ENCODE results near the gene SETD1A.

The SETD1A gene

GRCh38 chr16:30957456-30958174 lies at the start of gene SETD1A:
Gene SETD1A, plus strand, starts transcription at chr16:30957754. Its CDS starts 978 bp downstream, at chr16:30958732.
- DNase-seq (ENCODE audit: low read depth, low spot score), result peak; percentile 94

GRCh38 chr16:30910427-30911029 lies 47.0 kb upstream of the SETD1A start:
- no peak for DNase-seq (ENCODE audit: low read depth, low spot score)

DNA sequence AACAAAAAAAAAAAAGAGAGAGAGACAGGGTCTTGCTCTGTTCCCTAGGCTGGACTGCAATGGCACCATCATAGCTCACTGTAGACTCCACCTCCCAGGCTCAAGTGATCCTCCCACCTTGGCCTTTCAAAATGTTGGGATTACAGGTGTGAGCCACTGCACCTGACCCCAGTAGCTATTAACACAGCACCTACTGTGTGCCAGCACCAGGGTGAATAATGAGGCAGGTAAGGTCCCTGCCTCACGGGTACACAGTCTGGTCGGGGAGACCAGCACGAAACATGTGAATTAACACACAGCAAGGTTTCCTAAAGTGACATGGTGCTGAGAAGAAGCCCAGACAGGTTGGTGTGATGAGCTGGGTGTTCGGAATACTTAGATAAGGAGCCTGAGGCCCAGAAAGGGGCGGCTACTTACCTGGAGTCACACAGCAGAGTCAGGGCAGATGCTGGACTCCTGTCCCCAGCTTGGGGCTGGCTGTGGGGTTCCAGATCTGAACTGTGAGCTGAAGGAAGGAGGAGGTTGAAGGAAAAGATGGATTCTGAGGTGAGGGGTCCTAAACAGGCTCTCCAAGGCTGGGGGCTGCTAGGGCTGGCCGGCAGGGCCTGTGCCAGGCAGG lies 44.7 kb upstream of the SETD1A start:
- DNase-seq (ENCODE audit: low read depth, low spot score), result no peak

- DNase-seq (ENCODE audit: low read depth, low spot score), result no peak
Observed at GRCh38 chr16:30914830-30915229, 42.7 kb upstream of the SETD1A start.

- no peak for DNase-seq (ENCODE audit: low read depth, low spot score)
Observed at GRCh38 chr16:30918614-30919013, 38.9 kb upstream of the SETD1A start.

DNA sequence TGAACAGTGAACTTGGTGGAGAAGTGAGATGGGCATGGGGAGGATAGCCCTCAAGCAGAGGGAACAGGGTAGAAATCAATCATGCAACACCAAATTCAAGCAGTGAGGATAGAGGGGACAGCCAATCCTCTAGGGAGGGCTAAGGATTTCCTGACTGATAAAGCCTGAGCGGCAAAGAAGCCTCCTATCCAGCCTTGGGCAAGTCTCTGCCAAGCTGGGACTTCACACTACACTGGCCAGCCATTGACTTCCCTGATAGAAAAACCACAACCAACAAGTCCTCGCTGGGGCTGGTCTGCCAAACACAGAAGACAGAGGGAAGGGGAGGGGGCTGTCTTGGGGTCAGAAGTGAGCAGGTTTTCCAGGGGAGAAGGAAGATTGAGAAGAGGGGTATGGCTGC lies 36.7 kb upstream of the SETD1A start:
- no peak for DNase-seq (ENCODE audit: low read depth, low spot score)

DNA sequence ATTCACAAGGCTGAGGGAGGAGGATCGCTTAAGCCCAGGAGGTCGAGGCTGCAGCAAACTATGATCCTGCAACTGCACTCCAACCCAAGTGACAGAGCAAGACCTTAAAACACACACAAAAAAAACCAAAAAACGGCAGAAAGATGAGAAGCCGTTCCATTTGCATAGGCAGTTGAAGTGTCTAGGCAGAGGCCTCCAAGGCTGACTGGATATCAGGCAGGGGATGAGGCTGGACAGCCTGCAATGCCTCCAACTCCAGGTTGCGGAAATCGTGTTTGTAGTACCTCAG lies 36.2 kb upstream of the SETD1A start:
- DNase-seq (ENCODE audit: low read depth, low spot score), result no peak

DNA sequence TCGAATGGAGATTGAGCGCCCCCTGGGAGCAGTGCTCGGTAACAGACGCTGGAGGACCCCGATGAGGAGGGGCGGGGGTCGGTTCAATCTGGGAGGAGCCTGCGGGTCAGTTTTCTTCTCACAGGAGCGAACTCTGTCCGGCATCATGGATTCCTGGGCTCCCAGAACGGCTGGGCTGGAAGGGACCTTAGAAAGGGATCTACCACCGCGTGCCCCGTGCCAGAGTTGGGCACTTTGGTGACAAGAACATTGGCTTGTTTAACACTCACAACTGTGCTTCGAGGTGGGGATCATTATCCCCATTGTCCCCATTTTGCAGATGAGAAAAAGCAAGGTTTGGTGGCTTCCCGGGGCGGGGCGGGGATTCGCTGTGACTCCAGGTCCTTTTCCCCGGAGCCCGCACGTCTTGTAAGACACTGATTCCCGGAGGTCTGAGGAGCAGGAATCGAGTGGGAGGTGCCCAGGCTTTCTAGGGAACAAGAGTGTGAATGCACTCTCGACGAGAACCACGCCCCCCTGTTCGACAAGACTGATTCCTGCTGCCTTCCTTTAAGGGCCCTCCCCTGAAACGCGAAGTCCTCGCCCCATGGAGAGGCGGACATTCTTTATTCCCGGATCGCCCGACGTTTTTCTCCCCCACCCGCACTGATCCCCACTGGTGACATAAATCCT lies 35.7 kb upstream of the SETD1A start:
- DNase-seq (ENCODE audit: low read depth, low spot score), result peak; percentile 75

DNA sequence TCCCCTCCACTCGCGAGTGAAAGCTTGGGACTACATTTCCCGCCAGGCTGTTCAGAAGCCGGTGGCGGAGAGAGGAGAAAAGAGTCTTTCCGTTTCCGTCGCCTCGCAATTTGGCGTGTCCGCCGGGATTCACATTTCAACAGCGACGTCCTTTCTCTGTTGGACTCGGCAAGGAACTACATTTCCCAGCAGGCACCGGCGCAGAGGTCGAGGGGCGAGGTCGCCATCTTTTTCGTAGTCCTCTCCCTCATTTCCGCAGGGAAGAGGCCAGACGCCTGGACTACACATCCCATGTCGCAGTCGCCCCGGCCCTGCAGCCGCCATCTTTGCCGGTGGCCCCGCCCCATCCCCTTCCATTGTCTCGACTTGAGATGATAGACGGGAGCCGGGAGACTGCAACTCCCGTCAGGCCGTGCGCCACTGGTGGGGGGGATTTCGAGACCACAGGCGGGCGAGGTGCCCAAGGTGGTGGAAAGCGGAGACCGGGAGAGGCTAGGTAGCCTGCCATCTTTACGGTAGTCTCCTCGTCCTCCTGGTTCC lies 35.1 kb upstream of the SETD1A start:
- peak; percentile 100 for DNase-seq (ENCODE audit: low read depth, low spot score)

DNA sequence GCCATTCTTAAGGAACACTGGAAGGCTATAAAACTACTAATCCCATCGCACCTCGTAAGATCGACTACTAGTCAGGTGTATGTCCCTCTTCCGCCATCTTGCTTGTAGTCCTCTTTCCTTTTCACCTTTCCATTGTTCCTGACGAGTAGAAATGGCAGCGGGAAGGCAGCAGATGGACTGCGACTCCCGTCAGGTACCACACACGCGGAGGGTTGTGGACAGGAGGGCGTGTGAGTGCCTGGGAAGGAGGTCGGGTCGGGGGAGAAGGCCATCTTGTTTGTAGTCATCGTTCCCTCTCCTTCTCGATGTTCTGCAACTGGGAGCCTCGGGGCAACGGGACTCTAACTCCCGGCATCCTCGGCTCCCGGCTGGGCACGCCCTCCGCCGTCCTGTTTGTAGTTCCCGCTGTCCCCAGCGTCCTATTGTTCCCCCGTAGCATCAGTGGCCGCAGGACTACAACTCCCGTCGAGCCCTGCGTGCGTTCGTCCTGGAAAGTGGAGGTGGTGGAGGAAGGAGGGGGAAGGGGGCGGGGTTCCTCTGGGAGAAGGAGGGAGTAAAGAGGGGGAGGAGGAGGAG lies 34.5 kb upstream of the SETD1A start:
- DNase-seq (ENCODE audit: low read depth, low spot score), result peak; percentile 94

DNA sequence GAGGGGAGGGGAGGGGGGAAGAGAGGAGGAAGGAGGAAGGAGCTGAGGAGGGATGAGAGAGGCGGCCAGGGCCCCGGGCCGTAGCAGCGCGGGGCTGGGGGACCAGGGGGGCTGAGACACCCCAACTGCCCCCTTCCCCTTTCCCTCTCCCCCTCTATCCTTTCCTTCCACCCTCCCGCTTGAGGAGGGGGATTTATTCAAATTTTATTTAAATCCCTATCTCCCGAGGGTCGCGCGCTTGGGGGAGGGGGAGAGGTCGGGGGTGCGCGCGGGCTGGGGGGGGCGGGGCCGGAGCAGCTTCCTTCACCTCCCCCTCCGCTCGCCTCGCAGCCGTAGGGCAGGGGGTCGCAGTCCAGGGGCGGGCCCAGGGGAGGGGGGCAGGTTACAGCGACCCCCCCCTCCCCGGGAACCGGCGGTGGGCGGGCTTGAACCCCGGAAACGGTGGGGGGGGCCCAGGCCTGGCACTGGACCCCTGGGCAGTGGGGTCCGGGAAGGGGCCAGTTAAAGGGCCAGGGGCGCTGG lies 33.9 kb upstream of the SETD1A start, which contains the start of gene FBXL19:
Gene FBXL19 (plus strand): TSS at position 19 of the 522 bp plus-strand sequence. CDS start 2,183 bp downstream, outside the sequence.
- DNase-seq (ENCODE audit: low read depth, low spot score), result no peak

DNA sequence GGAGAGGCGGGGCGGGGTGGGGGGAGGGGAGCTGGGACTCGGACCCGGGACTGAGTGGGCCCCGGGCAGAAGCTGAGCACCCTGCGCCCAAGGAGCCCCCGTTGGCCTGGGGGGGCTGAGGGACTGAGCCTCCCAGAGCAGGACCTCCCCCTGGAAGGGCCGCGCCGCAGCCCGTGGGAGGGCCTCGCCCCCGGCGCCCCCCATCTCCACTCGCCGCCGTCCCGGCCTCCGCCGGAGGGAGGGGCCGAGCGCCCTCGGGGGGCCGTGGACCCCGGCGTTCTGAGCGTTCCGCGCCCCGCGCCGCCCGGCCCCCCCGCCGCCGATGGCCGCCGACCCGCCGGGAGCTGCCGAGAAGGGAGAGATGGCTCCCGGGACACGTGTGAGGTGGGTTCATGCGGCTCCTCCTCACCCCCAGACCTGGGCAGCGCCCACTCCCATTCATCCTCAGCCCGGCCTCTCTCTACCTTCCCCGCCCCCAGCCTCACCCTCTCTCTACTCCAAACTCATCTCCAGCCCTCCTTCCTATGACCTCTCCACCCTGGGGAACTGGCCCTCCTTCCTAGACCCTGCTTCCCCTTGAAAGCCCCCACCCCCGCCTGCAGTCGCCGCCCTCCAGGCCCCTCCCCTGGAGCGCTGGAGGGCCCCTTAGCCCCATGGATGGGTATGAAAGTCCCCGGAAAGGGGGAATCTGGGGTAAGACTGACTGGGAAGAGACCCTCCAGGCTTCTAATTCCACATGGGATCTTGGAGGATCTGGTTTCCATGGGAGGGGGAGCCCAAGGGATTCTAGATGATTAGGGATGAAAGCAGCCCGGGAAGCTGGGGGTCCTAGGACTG lies 33.3 kb upstream of the SETD1A start:
- no peak for DNase-seq (ENCODE audit: low read depth, low spot score)

GRCh38 chr16:30924913-30925631 lies 32.5 kb upstream of the SETD1A start:
- DNase-seq (ENCODE audit: low read depth, low spot score), result no peak

DNA sequence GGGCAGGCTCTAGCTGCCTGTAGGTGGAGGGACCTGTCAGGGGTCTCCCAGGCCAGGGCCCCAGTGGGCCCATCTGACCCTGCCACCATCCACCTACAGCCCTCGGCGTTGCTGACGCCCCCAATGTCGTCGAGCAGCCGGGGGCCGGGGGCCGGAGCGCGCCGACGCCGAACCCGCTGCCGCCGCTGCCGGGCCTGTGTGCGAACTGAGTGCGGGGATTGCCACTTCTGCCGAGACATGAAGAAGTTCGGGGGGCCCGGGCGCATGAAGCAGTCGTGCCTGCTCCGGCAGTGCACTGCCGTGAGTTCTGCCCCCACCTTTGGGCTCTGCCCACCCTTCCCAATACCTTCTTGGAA lies 31.9 kb upstream of the SETD1A start:
- DNase-seq (ENCODE audit: low read depth, low spot score), result no peak

- no peak for DNase-seq (ENCODE audit: low read depth, low spot score)
Observed at GRCh38 chr16:30925995-30926811, 31.4 kb upstream of the SETD1A start.

DNA sequence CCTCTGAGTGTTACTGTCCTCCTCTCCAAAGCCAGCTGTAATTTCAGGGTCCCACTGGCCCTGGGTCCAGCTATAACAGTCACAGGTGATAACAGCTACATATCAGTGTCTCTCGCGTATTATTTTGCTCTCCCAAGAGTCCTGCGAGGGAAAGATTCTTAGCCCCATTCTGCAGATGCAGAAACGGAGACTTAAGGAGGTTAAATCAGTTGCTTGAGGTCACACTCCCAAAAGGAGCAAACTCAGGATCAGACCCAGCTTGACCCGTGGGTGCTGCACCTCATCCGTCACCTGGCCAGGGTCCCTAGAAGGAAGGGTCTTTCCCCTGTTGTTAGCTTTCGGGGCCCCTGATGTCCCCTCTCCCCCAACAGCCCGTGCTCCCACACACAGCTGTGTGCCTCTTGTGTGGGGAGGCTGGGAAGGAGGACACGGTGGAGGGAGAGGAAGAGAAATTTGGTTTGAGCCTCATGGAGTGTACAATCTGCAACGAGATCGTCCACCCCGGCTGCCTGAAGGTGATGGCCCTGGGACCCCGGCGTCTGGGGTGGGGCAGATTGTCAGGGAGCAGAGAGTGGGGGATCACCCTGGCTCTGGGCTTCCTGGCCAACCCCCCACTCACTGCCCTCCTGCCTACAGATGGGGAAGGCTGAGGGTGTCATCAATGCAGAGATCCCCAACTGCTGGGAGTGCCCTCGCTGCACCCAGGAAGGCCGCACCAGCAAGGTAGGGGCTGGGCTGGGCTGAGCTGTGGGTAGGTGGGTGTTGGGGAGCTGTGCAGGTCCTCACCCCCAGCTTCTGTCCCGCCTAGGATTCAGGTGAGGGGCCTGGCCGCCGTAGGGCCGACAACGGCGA lies 30.4 kb upstream of the SETD1A start:
- no peak for DNase-seq (ENCODE audit: low read depth, low spot score)

- no peak for DNase-seq (ENCODE audit: low read depth, low spot score)
Observed at GRCh38 chr16:30927789-30928378, 29.7 kb upstream of the SETD1A start.

DNA sequence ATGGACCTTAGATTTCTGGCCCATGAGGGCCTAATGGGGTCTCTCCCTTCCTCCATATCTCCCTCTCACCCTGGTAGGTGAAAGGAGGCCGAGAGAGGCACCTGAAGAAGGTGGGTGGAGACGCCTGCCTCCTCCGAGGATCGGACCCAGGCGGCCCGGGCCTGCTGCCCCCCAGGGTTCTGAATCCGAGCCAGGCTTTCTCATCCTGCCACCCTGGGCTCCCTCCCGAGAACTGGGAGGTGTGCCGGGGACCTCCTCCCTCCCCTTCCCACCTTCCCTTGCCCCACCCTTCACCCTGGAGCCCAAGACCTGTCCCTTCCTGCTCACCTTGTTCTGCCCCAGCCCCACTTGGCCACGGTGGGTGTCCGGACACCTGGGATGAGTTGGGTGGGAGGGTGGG lies 29.2 kb upstream of the SETD1A start:
- no peak for DNase-seq (ENCODE audit: low read depth, low spot score)
